ENCODE results near the gene IL36A.

The IL36A gene

DNA sequence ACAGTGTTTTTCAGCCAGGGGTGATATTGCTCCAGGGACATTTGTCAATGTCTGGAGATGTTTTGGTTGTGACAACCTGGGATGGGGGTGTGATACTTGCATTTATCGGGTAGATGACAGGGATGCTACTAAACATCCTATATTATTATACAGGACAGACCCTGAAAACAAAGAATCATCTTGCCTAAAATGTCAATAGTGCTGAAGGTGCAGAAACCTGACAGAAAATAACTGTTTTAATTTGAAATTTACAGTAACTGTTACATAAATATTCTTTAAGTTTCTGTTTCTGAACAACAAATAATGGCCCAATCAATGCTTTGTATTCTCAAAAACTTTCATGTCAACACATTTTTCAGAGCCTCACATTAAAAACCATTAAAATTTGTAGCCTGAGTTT is 2.0 kb downstream of the IL36A start:
- DNase-seq (ENCODE audit: low spot score), result no peak

DNA sequence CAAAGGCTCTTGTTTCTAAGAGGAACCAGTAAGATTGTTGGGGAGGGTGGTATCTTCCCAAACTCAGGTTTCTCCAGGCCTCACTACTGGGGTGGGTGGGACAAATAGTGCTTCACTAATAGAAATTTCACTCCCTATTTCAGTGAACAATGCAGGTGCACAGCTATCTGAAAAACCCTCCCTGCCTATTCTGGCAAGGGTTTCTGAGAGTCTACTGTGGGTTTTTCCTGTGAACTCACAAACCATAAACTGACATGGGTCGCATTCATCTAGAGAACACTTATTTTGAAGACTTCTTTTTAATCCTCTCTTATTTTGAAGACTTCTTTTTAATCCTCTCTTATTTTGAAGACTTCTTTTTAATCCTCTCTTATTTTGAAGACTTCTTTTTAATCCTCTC is 4.4 kb downstream of the IL36A start:
- no peak for DNase-seq (ENCODE audit: low spot score)

GRCh38 chr2:113010088-113010487 is 4.8 kb downstream of the IL36A start:
- DNase-seq (ENCODE audit: low spot score), result no peak

GRCh38 chr2:113011108-113011507 is 5.8 kb downstream of the IL36A start:
- no peak for DNase-seq (ENCODE audit: low spot score)

GRCh38 chr2:113012436-113013335 is 7.4 kb downstream of the IL36A start:
- DNase-seq (ENCODE audit: low spot score), result peak; percentile 58

DNA sequence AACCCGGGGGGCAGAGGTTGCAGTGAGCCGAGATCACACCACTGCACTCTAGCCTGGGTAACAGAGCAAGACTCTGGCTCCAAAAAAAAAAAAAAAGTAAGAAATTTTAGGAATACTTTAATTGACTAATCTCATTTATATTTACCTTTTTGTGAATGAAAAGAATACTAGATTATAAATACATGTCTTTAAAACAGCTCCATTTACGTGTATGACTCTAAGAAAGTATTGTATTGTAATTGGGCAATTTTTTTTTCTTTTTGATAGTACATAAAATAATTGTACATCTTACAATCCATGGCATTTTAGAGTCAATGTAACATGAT is 8.0 kb downstream of the IL36A start:
- no peak for DNase-seq (ENCODE audit: low spot score)

DNA sequence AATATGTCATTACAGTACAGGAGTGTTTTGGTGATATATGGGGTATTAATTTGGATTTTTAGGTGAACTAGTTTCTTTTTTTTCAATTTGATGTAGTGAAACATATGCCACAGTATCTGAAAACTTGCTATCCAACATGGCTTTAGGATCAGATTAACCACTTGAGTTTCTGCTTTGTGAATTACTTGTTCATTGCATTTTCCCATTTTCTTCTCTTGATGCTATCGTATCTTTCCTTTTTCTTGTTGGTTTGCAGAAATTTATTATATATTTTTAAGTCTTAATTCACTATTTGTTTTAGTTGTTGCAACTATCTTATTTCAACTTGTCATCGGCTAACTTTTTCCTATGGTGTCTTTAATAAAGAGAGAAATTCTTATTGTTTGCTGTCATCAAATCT is 8.8 kb downstream of the IL36A start:
- DNase-seq (ENCODE audit: low spot score), result no peak

GRCh38 chr2:113015042-113015441 is 9.8 kb downstream of the IL36A start:
- no peak for DNase-seq (ENCODE audit: low spot score)

DNA sequence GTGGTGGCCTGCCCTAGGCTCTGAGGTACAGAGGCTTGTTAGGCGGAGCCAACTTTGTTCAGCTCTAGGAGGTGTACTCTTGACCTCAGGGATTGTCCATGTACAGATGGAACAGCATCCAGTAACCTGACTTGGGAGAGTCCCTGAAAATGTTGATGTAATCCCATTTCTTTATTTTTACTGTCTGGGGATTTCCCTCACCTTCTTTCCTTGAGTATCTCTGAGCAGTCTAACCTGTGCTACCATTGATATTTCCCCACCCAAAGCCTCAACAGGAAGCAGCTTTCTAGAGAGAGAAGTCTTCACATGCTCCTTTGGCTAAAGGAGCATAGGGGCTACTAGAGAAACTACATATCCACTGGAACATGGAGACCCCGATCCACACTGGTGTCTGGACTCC is 10.4 kb downstream of the IL36A start:
- DNase-seq (ENCODE audit: low spot score), result no peak

DNA sequence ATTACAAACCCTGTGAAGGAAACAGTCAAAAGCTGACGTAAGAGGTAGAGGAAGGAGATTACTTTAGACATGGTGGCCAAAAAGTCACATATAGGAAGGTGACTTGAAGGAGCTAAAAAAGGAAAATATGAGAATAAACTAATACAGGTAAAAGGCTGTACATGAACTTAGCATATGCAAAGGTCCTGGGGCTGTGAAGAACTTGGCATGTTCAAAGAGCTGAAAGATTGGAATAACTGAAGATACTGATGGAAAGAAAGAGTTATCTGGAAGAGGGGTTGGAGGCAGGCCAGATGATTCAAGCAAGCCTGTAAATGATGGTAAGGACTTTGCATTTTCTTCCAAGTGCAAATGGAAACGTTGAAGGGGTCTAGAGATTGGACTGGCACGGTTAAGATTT is 13.2 kb downstream of the IL36A start:
- DNase-seq (ENCODE audit: low spot score), result no peak

DNA sequence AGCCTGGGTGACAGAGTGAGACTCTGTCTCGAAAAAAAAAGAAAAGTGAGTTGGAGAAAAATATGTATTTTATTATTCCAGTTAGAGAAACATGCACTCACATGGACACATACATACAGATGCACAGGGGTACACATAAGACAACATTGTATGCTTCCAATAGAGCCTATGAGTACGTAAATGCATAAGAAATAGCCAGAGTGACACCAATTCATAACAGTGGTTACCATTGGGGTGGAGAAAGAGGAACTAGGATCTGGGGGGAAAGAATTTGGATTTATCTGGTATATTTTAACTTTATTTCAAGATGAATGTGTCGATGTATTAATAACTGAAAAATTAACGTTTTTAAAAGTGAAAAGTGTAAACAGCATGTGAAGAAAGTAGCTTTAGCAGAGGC is 16.1 kb downstream of the IL36A start:
- no peak for DNase-seq (ENCODE audit: low spot score)

- no peak for DNase-seq (ENCODE audit: low spot score)
Observed at GRCh38 chr2:113024764-113025163, 19.5 kb downstream of the IL36A start.

DNA sequence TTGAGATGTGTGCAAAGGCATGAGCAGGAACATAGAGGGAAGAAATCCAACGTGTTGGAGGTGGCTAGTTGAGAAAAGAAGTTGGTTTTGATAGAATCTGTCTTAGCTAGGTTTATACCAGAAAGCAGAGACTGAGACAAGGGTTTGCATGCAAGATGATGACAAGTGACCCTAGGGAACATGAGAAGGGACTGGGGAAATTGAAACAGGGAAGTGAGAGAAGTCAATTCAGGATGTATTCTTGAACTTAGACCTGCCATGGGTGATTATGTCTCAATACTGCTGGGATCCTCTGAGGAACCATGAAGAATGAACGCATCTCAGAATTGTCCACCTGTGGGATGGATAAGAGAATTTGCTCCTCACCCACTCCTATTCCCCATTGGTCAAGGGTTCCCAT is 20.5 kb downstream of the IL36A start:
- no peak for DNase-seq (ENCODE audit: low spot score)

- DNase-seq (ENCODE audit: low spot score), result no peak
Observed at GRCh38 chr2:113027691-113028090, 22.4 kb downstream of the IL36A start.

DNA sequence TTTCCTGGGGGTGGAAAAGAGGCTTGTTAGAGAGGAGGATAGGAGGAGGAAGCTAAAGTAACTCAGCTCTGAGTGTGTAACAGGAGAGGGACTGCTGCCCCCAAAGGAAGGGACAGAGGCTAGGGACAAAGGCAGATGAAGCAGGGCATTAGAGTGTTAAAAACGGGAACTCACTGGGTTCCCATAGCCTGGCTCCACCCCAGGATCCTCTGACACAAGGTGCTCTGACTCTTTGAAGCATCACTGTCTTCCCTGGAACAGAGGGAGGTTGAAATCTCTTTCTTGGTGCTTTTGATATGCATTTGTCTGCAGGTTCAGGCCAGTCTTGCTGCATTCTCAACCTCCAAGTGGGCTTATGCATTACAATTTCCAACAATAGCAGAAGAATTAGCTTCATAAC is 22.9 kb downstream of the IL36A start:
- no peak for DNase-seq (ENCODE audit: low spot score)

DNA sequence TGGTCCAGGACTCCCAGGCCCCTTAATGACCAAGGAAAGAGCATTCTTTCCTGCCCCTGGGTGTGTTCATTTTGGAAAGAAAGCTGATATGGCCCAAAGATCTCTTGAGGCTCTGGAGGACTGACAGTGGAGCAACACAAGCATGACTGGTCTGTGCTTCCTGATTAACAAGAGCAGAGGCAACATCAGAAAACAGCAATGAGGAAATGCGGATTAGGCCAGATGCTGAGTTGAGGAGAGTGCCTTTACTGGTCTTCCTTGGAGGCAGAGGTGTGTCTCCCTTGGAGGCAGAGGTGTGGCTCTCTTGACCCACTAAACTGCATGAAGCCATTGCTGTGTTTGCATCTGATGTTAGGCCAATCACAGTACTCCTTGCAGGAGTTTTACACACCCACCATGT is 27.5 kb downstream of the IL36A start:
- no peak for DNase-seq (ENCODE audit: low spot score)

DNA sequence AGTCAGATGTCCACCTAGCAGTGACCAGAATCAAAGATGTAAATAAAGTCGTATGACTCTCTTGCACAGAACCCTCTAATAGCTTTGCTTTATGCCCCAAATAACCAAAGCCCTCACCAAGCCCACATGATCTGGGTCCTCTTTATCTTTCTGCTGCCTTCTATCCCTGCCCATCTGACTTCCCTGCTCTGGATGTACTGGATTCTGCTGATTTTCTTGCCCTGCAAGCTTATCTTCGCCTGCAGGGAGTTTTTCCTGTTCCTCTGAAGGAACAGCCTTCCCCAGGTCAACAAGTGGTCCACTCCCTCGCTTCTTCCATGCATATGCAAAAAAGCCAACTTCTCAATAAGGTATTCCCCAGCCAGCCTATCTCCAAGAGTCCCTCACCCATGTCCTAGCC is 28.8 kb downstream of the IL36A start:
- DNase-seq (ENCODE audit: low spot score), result no peak

DNA sequence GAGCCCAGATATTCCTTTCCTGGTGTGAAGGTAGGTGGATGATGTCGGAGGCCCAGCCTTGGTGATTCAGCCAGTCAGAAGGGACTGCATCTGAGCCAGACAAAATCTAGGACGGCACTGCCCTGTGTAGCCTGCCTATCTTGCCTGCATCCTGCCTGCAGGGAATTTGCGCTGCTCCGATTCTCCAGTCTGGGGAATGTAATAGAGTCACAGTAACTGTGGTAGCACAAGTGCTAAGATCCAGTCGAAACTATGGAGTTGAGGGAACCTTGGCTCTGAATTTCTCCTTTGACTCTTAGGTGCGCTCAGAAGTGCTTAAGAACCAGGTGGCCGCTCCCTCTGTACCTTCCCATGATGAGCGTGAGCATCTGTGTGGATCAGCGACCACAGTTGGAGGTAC is 31.5 kb downstream of the IL36A start:
- no peak for DNase-seq (ENCODE audit: low spot score)

- no peak for DNase-seq (ENCODE audit: low spot score)
Observed at GRCh38 chr2:113038291-113038690, 33.0 kb downstream of the IL36A start.

- no peak for DNase-seq (ENCODE audit: low spot score)
Observed at GRCh38 chr2:113039158-113039557, 33.9 kb downstream of the IL36A start.

DNA sequence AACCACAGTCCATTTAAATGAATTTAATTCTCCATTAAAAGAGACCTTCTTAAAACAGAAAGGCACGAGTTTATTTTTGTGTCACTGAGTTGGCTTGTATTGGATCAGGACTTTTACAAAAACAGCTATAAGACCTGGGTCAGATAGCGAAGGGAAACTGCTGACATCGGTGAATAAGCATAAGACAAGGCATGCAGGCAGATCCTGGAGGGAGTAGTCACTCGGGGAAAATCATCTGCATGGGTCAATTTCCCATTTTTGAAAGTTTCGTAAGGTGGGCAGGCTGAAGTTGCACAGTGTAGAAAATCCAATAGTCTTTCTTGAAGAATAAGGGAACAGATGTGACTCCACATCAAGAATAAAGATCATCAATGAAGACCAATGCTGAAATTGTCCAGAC is 34.5 kb downstream of the IL36A start:
- DNase-seq (ENCODE audit: low spot score), result no peak

- DNase-seq (ENCODE audit: low spot score), result no peak
Observed at GRCh38 chr2:113041871-113042270, 36.6 kb downstream of the IL36A start.

DNA sequence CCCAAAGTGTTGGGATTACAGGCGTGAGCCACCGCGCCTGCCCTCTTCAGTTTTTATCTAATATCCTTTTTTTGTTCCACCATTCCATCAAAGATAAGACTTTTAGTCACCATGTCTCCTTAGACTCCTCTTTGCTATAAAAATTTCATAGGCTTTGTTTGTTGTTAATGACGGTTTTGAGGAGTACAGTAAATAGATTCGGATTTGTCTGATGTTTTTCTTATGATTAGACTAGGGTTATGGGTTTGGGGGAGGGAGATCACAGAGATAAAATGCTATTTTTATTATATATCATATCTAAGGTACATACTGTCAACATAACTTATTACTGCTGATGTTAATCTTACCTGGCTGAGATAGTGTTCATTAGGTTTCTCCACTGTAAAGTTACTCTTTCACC is 41.2 kb downstream of the IL36A start:
- DNase-seq (ENCODE audit: low spot score), result no peak
